ENCODE results near the gene HLA-DOB. TPM values are rescaled to one million over a fixed set of nuclear protein-coding genes. Genes with fewer than 3 reads are reported as not detected.
A peak's percentile ranks its signal among the peaks of the same experiment; 100 is the strongest.

HLA-DOB gene
- total and polyA plus RNA-seq, 2 of the 13 experiments (the other 11 are each of a cell fraction or from before 2014, with no cell fraction given) = not detected

GRCh38 chr6:32852844-32853540, 36.2 kb upstream of the HLA-DOB start (continued):
- TF ChIP-seq ARNTL (CRISPR knock-in tag; IDR thresholded peaks at IDR 0.05) (0 out of 2 replicates have a peak, but pooled peaks have one; percentile 17), ZNF770 (CRISPR knock-in tag; IDR thresholded peaks at IDR 0.05) (0 out of 2 replicates have a peak, but pooled peaks have one; percentile 18), HMGXB3 (CRISPR knock-in tag; IDR thresholded peaks at IDR 0.05; ENCODE audit: borderline replicate concordance) (0 out of 2 replicates have a peak, but pooled peaks have one; percentile 13), KLF13 (CRISPR knock-in tag; IDR thresholded peaks at IDR 0.05) (0 out of 2 replicates have a peak, but pooled peaks have one; percentile 11), ZMAT3 (CRISPR knock-in tag; conservative IDR thresholded peaks at IDR 0.05) (peak; percentile 74; the same call in 1 of the 2 replicates), REST (IDR thresholded peaks at IDR 0.05; ENCODE audit: borderline replicate concordance in 1 of 2, low read depth in 1 of 2, low read length in 2 of 2) (no peak), ZNF639 (CRISPR knock-in tag; conservative IDR thresholded peaks at IDR 0.05) (0 out of 2 replicates have a peak, but pooled peaks have one; percentile 8), ZBTB44 (CRISPR knock-in tag; IDR thresholded peaks at IDR 0.05) (0 out of 2 replicates have a peak, but pooled peaks have one; percentile 44), KMT2A (CRISPR knock-in tag; IDR thresholded peaks at IDR 0.05) (peak; percentile 5; the same call in 1 of the 2 replicates), TSC22D2 (CRISPR knock-in tag; IDR thresholded peaks at IDR 0.05; ENCODE audit: borderline replicate concordance) (no peak), PAX8 (CRISPR knock-in tag; IDR thresholded peaks at IDR 0.05; ENCODE audit: borderline replicate concordance) (0 out of 2 replicates have a peak, but pooled peaks have one; percentile 9), HOXD1 (CRISPR knock-in tag; IDR thresholded peaks at IDR 0.05) (peak; percentile 10; the same call in 1 of the 2 replicates), GABPA (IDR thresholded peaks at IDR 0.05; ENCODE audit: low read depth, low read length) (no peak), GABPA (CRISPR knock-in tag; IDR thresholded peaks at IDR 0.05; ENCODE audit: low read depth) (0 out of 2 replicates have a peak, but pooled peaks have one; percentile 4)

Data from HepG2 (cell line).